ENCODE results near the gene FYN. TPM values are rescaled to one million over a fixed set of nuclear protein-coding genes. Genes with fewer than 3 reads are reported as not detected.

FYN gene
- total and polyA plus RNA-seq, 9 of the 15 experiments (the other 6 are each of a cell fraction or from before 2014, with no cell fraction given): 2.9 to 22.1 (median 11.4) TPM

- ChIA-PET POLR2A (interaction anchor here (0.6 to 0.9 kb wide), 3 partner anchors 412 to 444 kb away, joined by 3 read pairs; no protein-coding TSS in a partner anchor), CTCF (ENCODE audit: low intra/inter-chr PET ratio) (no interaction called here)
Observed at GRCh38 chr6:111668410-111668809, 204.8 kb downstream of the FYN start.

More at GRCh38 chr6:111668410-111668809, 204.8 kb downstream of the FYN start:
- H3K9ac ChIP-seq (ENCODE audit: insufficient read depth in 1 of 2, low read depth in 2 of 2, low read length in 2 of 2): no peak overlapping the region
- in situ Hi-C loops (cut with MboI): no loop called here
- H4K20me1 ChIP-seq (replicated peaks; ENCODE audit: control insufficient read depth, insufficient read depth, low read length): no peaks in the 10 kb centered on the region
- 11% methylated on average over 4 of the region's 5 CpGs for WGBS (ENCODE audit: insufficient coverage, low coverage, missing lambda C conversion rate)
- intact Hi-C loops (cut with micrococcal nuclease): no loop called here
- no peaks in the 10 kb centered on the region for H3K79me2 ChIP-seq (ENCODE audit: control insufficient read depth, insufficient read depth, low read length)
- H3K4me2 ChIP-seq (ENCODE audit: insufficient read depth, low read length): no peak overlapping the region
- H3K9me1 ChIP-seq (ENCODE audit: control insufficient read depth, insufficient read depth, low read length): no peaks in the 10 kb centered on the region
- no peak overlapping the region for H2AFZ ChIP-seq (ENCODE audit: low read depth, low read length)
- BruUV-seq (replicated peaks): no TSS peak
- H3K27me3 ChIP-seq (ENCODE audit: control insufficient read depth in 2 of 2, insufficient read depth in 2 of 2, low read length in 2 of 2): peaks cover 16 to 36% of the 10 kb centered on the region in 2 experiments; a peak in 4 of 5 replicates
- no peaks in the 10 kb centered on the region for H3K9me3 ChIP-seq (replicated peaks; ENCODE audit: control insufficient read depth, insufficient read depth, low read depth, low read length)
- H3K27ac ChIP-seq (ENCODE audit: extremely low read depth, low read depth, low read length): no peak overlapping the region
- FAIRE-seq (no peak), DNase-seq (ENCODE audit: extremely low read depth in 1 of 4, low spot score in 3 of 4) (peak in 2 of 4 experiments; percentile 30 to 32), ATAC-seq (peak; percentile 75)
- peaks cover 3 to 11% of the 10 kb centered on the region in 2 experiments; a peak in 4 of 5 replicates for H3K4me1 ChIP-seq (replicated peaks in 1 of 2; ENCODE audit: control insufficient read depth in 2 of 2, insufficient read depth in 2 of 2, low read length in 2 of 2)
- H3K36me3 ChIP-seq (ENCODE audit: control insufficient read depth, insufficient read depth, low read length): no peaks in the 10 kb centered on the region
- TF ChIP-seq, protein P1, sequence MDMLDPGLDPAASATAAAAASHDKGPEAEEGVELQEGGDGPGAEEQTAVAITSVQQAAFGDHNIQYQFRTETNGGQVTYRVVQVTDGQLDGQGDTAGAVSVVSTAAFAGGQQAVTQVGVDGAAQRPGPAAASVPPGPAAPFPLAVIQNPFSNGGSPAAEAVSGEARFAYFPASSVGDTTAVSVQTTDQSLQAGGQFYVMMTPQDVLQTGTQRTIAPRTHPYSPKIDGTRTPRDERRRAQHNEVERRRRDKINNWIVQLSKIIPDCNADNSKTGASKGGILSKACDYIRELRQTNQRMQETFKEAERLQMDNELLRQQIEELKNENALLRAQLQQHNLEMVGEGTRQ (CRISPR knock-in tag; IDR thresholded peaks at IDR 0.05): peak; percentile 34; the same call in 1 of the 2 replicates
- TF ChIP-seq BHLHE40 (IDR thresholded peaks at IDR 0.05; ENCODE audit: low read length) (peak; percentile 68), CTCF (IDR thresholded peaks at IDR 0.05 in 2 of 3, conservative IDR thresholded peaks at IDR 0.05 in 1 of 3; ENCODE audit: insufficient read depth in 2 of 3, low read depth in 1 of 3, low read length in 3 of 3) (0 out of 6 replicates have a peak, but pooled peaks of 1 of the 3 experiments have one; percentile 26), PURB (CRISPR knock-in tag; IDR thresholded peaks at IDR 0.05; ENCODE audit: low read depth) (no peak), KDM5B (IDR thresholded peaks at IDR 0.05; ENCODE audit: insufficient replicate concordance, low read depth, low read length) (no peak), ZNF384 (IDR thresholded peaks at IDR 0.05; ENCODE audit: low read depth, low read length) (peak; percentile 60; the same call in 1 of the 2 replicates), HMBOX1 (IDR thresholded peaks at IDR 0.05) (no peak), ZNF212 (CRISPR knock-in tag; IDR thresholded peaks at IDR 0.05) (no peak)
- H3K4me3 ChIP-seq: no peak overlapping the region

Measured in K562 (cell line).